ENCODE data around the gene XXYLT1.
A peak's percentile ranks its signal among the peaks of the same experiment; 100 is the strongest.

The XXYLT1 gene

DNA sequence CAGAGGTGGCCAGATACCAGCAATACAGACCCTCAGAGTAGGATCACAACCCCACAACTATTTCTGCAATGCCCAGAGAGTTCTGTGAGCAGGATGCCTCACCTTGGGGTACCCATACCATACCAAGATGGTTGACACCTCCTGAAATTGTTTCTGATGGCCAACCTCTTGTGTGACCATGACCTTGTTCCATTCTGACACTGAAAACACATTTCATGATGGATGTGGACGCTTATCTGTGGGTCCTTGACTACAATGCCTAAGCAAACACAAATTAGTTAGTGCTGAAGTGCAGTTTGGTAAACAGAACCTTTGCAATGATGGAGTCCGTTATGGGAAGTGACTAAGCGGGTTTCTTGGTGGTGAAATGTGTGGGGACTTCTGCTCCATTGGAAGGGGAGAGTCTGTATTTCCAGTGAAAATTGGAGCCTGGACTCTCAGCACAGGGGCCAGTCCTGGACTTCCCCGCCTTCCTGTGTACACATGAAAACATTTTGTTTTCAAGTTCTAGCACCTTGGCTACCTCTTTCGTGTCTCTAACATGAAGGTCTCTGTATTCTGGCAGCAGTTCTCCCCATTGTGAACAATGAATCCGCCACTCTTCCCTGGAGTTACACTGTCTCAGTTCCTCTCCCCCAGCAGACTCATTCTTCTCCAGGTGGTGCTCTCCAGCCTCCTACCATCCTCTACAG is 106.2 kb downstream of the XXYLT1 start:
- no peak for DNase-seq

DNA sequence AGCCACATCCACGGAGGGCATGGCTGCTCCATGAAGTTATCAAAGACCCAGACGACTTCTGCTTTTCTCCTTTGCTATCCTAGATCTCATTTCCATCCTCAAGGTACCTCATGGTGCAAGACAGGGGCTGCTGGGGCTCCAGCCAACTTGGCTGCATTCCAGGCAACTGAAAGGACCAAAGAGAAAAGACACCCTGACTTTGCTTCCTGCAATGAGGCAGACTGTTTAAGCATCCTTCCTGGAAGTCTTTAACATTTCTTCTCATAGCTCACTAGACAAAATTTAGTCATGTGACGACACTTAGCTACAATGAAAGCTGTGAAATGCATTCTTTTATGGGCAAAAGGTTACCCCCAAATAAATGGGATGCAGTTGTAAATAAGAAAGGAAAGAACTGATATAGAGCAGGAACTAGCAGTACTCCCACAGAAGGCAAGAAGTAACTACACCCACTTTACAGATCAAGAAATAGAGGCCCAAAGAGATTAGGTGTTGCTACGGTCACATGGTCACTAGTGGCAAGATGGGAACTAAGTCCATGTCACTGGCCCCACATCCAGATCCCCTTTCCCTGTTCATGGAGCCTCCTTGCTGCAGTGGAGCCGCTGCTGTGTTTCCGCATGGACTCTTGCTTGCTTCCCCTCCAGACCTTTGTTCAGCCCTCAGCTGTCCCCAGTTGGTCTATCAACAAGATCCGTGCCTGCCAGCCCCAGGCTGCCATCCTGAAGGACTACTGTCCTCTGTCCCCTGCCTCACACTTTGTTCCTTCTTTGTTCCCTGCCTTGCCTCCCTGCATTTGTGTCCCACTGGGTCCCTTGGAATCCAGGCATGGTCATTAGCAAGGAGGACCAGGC is 107.0 kb downstream of the XXYLT1 start:
- DNase-seq: no peak

DNA sequence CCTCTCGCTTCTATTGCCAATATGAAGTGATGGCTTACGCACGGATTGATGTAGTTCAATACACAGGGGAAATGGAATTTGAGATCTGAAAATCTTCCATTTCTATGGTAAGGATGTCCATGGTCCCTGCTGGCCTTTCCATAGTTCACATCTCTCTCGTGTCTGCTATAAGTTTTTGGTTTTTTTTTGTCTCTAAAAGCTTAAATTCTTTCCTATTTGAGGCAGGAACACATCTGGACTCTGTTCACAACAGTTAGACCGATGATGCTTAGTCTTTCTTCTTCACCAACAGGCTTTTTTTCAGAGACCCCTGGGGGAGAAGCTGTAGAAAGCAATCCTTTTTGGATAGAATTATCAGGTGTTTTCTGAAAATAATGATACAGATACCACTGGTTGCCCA is 108.1 kb downstream of the XXYLT1 start:
- DNase-seq: no peak

DNA sequence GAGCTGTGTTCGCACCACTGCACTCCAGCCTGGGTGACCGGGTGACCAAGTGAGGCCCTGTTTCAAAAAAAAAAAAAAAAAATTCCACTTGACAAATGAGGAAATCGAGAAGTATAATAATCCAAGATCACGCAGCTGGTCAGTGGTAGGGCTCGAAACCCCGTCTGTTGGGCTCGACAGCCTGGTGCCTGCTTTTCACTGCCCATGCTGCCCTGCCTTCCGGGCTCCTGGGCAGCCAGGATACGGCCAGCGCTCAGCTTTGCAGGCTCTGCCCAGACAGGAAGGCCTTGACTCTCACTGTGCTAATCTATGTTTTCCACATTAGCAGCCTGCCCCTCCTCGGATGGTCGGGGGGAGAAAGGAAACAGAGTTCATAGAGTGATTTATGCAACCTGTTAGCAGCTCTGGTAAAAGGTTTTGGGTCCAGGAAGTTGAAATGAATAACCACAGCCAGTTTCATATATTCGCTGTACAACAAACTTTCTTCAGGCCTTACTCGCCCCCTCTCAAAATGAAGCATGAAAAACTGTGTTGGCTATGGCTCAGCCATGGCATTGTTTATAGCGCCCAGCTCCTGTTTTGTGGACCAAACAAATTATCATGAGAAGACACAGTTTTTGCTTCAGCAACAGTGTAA is 108.8 kb downstream of the XXYLT1 start:
- DNase-seq: no peak

DNA sequence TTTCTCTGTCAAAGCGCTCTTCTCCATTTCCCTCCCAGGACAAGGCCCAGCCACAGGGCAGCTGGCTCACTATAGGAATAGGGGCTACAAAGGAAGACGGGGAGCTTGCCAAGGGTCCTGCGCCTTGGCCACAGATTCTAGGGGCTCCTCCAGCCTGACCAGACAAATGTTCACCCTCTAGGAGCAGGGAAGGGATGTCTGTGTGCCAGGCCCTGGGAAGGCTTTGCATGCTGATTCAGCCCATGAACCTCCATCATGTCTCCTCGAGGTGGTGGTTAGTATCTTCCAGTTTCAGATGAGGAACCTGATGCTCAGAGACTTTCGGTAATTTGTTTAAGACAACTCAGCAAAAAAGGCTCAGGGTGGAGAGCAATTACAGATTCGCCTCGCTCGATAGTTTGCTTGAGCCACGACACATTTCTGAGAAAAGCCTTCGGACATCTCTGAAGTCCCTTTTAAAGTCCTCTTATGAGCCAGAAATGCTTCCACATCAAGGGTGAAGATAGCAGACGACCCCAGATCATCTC is 110.0 kb downstream of the XXYLT1 start:
- no peak for DNase-seq

DNA sequence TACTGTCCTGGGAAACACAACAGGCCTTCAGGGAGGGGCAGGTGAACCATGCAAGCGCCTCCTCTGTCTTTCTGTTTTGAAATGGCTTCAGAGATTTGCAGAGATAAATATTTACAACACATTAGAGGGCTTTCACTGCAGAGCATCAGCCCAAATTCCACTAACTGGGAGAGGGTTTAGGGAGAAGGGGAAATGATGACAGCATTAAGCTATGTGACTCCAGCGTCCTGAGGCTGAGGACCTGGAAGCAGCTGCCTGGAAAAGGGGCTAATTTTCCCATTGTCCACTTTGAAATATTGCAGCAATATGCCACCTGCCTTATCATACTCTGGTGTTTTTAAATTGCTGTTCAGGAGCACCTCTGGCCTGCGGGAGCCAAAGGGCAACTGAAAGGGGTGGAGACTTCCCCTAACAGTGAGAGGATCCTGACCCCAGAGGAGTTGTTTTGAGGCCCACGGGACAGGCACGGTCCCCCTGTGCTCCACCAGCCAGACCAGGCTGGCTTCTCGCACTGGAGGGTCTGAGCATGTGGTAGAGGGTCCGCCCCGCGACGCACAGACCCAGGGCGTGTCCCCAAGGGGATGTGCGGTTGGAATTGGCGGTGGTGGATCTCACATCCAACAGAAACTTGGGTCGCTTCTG is 110.6 kb downstream of the XXYLT1 start:
- DNase-seq: peak; percentile 59

DNA sequence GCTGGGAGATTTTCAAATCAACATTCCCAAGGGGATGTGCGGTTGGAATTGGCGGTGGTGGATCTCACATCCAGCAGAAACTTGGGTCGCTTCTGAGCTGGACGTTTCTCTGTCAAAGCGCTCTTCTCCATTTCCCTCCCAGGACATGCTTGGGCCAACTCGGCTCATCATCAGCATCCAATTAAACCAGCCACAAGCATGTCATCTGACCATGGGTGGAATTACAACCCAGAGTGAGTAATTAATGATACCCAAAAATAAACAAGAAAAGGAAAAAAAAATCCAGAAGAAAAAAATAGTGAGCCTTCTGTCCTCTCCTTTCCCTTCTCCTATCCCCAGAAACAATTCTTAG is 111.2 kb downstream of the XXYLT1 start:
- no peak for DNase-seq

DNA sequence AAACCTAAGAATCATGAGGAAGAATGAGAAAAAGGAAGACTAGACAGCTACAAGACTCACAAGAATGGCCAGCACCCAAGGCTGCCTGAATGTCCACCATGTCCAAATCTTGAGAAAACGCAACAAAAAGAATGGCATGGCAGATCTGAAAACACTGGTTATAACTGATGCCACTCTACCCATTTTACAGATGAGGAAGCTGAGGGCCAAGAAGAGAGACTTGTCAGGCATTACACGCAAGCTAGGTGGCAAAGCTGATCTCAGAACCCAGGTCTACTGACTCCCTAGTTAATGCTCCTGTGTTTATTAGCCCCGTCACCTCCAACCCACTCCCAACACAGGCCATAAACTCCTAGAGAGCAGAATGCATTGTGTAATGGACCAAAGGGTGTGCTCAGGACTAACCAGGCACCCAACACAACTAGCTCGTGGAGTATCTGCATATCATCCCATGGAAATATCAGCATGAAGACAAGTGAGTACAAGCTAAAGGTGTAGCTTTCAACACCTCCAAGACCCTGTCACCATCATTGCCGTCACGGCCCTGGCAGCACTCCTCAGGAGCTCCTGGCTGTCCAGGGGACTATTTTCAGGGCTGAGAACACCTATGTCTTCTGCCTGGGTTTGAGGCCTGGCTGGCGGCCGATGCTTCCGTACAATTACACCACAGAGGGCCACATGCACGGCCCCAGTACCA is 111.7 kb downstream of the XXYLT1 start:
- DNase-seq: no peak

DNA sequence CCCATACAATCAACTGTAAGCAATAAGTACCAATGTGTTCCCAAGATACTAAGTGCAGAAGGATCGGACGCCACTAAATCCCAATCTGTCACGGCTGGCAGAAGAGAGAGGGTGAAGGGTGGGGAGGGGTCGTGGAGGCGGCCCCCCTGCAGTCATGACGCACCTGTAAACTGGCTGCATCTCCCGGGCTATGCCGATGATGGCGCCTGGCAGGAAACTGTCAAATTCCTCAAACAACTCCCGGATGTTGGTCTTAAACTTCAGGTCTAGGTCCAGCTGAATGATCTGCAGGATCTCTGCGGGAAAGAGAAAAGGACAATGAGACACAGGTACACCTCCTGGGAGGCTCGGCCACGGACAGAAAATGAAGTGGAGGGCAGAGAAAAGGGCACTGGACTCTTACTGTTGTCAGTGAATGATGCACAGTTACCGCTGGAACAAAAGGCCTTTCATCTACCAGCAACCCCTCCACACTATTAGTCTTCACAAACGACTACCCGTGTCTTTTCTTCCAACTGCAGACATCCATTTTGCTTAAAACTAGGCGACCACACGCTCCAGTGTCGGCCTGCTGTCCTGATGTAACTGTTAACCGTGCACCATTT is 114.6 kb downstream of the XXYLT1 start:
- DNase-seq: no peak

DNA sequence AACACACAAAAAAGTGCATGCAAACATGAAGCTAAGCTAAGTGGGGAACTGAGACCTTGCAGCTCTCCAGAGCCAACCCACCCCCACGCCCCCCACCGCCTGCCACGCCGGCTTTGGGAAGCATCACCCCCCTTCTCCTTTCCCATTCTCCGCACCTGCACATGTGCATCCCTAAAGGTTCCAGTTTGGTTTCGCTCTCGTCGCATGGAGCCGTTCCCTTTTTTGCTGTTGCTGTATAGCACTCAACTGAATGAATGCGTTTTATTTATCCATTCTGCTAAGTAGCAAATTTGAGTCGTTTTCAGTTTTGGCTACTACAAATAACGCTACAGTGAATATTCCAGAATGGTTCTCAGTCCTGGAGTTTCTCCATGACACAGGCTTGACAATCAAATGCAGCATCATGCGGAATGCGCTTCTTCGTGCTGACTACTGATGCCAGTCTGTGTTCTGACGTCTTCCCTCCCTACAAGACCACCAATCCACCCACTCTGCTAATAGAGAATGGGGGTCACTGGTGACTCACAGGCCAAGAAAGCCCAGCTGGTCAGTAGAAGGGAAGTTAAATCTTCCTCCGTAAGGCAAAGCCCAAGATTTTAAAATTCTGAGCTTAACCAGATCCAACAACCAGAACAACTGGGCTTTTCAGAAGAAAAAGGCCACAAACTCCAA is 115.3 kb downstream of the XXYLT1 start:
- DNase-seq: no peak

DNA sequence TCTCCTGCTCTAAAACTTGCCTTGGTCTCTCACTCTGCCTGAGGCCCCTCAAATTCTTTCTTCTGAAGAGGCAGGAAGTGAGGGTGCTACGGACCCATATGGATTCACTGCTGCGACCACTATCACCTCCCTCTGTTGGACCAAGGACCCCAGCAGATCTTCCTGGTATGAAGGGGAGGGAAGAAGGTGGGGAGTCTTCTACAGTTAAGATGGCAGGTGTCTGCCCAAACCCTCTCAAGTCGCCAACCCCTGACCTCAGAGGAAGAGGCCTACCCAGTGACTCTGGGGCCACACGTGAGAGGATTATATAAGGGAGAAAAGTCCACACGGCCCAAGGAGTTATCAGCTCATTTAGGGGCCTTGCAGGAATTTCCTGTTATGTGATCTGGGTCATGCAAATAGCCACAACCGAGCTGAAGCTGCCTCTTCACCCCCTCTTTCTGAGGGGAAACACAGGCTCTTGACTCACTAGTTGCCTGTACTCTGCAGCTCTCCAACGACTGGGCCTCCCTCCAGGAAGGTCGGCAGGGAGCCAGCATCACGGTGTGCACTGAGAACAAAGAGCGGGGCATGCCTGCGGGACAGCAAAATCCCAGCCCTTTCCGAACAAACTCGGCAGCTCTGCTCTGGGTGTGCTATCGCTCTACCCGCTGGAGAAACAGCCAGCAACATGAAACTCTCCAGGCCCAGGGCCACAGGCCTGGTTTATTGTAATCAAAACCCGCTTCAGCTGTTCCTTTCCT is 116.0 kb downstream of the XXYLT1 start:
- peak; percentile 98 for DNase-seq

DNA sequence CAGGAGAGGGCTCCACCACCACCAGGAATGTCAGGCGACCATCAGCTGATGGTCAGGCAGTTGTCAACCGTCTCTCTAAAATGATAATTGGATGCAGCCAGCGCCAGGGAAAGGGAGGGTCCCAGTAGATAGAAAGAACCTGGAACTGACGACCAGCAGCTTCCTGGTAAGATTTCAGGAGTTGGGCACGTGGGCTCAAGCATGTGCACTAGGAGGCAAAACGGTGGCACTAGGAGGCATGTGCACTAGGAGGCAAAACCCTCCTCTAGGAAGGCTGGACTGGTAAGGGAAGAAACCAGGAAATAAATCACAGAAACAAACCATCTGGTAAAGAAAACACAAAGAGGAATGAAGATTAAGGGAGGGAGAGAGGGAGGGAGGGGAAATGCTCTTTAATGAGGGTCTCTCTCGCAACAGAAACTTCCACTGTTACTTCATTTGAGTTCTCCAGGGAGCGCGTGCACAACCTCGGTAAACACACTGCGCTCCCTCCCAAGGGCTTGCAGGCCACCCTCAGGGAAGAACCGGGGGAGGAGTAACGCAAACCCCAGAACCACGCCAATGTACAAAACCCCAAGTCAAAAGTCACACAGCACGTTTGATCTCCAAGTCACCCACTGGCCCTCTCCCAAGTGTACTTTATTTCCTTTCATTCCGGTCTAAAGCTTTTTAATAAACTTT is 116.7 kb downstream of the XXYLT1 start:
- DNase-seq: peak; percentile 46

DNA sequence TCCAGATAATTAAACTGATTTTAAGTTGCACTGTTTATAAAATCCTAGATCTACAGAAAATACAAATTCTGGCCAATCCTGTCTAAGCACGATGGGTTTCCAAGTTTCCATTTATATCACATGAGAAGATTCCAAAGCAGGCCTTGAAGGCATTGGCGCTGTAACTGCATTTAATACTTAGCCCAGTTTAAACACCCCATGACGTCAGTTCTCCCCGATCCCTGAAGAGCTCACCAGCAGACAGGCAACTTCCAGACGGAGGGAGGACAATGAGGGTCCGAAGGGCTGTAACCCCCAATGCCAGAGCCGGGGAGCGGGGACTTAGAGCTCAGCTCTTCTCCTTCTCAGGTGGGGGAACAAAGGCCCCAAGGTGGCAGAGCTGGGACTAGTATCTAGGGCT is 117.3 kb downstream of the XXYLT1 start:
- DNase-seq: no peak

DNA sequence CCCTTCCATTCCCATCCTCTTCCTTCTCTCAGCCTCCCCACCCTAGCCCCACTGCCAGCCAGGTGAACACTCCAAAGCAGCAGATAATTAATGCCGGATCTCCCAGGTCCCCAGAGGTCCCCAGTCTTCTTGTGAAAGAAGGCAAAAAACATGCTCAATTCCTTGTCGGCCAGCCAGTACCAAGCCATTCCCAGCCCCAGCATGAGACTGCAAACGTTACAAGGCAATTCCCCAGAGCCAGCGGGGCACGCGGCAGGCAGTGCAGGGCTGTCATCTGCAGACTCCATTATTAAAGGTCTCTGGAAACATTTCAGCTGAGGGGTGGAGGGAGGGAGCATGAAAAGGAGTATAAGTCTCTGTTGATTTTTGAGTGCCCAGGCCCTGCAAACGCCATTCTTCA is 117.8 kb downstream of the XXYLT1 start:
- no peak for DNase-seq

DNA sequence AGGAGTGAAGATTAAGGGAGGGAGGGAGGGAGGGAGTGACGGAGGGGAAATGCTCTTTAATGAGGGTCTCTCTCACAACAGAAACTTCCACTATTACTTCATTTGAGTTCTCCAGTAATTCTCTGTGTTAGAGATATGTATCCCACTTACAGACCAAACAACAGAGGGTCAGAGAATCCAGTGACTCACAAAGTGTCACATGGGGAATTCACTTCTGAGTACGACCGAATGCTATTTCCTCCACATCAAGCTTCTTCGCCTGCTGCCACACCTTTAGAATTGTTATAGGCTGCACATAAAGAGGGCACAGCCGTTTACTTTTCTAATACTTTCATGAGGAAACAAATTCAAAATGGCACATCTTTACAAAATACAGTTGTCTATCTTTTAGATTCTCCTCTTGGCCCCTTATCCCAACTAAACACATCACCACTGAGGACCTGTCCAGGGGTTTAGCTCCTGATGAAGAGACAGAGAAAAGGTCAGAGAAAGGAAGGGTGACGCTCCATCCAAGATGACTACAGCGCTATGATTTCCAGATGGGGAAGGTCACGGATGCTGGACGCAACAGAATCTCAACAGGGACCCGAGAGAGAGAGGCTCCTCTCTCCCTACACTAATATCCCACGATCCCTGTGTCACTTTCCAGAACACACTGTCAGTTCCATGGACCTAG is 119.0 kb downstream of the XXYLT1 start:
- peak; percentile 69 for DNase-seq

DNA sequence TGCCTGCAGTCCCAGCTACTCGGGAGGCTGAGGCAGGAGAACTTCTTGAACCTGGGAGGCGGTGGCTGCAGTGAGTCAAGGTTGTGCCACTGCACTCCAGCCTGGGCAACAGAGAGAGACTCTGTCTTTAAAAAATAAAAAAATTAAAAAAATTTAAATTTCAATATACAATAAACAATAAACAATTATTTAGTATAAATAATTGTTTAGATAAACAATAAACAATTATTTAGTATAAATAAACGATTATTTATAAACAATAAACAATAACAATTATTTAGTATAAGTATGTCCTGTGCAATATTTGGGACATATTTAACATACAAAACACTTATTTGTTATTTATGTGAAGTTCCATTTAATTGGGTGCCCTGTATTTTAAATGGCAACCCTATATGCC is 119.6 kb downstream of the XXYLT1 start:
- DNase-seq: no peak

DNA sequence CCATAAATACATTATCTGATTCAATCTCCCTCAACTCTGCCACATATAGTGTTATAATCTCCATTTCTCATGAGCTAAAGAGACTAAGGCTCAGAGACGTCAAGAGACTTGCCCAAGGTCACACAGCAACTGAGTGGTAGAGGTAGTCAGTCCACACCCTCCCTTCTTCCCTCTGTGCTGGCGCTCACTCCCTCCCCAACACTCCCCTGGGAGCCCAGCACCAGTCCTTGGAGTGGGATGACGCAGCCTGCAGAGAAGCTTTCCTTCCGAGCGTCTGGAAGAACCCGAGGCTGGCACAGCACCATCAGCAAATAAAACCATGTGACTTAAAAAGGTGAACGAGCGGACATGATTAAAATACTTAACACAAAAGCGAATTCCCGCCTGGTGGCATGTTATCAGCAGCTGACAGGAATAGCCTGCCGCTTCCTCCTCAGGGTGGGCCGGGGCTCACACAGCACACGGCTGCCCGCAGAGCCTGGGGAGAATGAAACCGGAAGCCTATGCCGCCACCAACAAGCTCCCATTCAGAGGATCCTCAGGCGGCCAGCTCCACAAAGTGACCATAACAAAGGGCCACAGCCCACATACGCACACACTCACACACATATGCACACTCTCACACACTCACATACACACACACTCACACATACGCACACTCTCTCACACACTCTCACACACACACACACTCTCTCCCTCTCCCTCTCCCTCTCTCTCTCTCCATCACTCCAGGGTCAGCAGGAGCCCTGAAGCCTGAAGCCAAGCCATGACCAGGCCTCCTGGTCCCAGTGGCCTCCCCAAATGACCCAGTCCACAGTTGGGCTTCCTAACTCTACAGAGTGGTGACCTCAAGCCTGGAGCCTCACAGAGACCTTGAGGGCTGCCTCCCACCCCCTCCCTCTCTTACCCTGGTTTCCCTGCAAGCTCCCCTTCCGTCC is 120.5 kb downstream of the XXYLT1 start:
- peak; percentile 36 for DNase-seq

DNA sequence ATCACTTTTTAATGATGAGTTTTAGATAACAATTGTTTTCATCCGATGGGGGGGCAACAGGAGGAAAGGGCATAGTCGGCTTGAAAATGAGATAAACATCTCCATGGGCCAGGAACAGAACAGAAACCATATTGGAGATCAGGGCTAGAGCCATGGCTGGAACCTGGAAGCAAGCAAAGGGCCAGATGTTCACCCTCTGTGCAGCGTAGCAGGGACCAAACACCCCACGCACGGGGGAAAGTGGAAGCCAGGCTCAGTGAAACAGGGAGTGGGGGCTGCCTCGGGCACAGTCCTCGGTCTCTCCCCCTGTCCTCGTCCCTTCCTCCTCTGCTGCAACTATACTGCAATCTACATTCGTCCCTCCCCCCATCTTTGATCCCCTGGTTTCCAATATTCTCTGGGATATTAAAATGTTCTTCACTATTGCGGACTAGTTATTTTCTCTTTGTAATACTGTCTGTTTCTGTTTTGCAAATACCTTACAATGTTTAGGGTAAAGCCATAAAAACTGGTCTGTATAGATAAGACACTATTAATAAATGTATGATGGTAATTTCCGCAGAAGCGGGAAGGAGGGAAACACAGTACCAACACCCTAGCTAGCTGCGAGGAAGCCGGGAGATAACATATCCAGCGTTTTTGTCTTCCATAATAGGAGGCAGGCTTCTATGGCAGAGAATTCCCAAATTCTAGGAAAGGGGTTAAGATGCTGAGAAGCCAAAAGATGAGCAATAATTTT is 121.5 kb downstream of the XXYLT1 start:
- no peak for DNase-seq

All from fibroblast of upper back skin (primary cell).